ENCODE measurements around the gene LYSMD3.

The LYSMD3 gene

DNA sequence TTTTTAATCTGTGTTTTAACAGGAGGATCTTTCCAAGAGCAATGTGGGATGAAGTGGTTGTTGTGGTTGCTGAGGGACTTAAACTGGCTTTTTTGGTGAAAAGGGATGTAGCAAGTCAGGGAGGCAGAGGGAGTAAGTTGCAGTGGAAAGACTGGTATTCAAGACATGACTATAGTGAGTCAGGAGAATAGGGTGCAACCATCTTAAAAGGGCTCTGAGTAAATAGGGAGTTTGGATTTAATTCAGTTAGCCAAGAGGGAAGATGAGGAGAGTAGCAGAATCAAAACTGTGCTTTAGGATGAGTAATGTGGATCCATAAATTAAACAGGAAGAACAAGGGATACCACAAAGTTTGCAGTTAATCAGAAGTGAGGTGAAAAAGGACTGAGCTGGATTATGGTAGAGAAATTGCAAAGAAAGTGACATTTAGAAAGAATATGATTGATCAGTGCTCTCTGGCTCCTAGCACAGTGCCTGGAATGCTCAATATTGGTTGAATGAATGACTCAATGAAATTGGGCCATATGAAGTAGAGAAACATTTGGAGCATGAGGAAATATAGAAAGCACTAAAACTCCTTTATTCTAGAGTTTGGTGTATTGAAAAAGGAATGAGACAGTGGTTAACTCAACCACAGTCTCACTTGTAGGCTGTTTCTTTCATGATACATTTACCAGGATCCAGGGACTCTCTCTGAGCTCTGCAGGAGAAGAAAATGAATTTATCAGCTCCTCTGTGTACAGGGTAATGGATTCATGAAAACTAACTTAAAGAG lies 49.6 kb downstream of the LYSMD3 start:
- DNase-seq (ENCODE audit: low spot score) = no peak

GRCh38 chr5:90477621-90478215 lies 51.7 kb downstream of the LYSMD3 start:
- DNase-seq (ENCODE audit: low spot score) = no peak

GRCh38 chr5:90477073-90477472 lies 52.3 kb downstream of the LYSMD3 start:
- no peak for DNase-seq (ENCODE audit: low spot score)

- DNase-seq (ENCODE audit: low spot score) = no peak
Observed at GRCh38 chr5:90476391-90476790, 53.0 kb downstream of the LYSMD3 start.

GRCh38 chr5:90475436-90475980 lies 53.9 kb downstream of the LYSMD3 start:
- DNase-seq (ENCODE audit: low spot score) = no peak

DNA sequence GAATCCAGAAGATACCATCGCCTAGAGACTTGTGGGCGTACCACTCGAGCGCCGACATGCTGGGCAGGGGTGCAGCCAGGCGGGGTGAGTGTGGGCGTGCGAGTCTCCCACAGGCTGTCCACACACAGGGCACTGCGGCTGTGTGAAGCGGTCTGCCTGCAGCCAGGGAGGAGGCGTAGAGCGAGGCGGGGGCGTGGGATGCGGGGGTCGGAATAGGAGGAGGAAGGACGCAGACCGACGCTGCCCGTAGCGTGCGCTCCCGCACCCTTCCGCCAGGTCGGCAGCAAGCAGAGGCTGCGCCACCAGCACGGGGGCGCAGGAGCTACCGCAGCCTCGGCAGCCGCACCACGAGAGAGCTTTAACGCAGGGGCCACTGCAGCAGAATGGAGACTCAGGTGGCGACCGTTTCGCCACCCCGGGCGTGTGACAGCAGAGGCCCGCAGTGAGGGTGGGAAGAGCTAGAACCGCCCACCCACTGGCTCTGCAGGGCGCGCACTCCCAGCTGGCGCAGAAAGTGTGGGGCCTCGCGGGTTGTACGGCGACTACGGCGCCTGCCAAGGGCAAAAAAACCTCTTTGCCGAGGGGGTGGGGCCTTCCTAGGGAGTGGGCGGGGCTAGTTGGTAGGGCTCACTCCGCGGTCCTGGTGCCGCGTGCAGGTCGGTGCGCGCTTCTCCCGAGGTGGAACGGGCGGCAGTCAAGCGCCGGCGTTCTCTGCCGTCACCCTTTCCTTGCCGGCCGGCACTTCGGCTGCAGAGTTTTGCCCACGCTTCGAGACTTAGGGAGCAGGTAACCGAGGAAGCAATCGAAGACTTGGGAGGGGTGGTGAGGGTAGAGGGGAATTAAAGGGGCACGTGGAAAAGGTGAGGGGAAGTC lies 54.9 kb downstream of the LYSMD3 start, which contains the start of the genes MBLAC2 and POLR3G:
MBLAC2 (minus strand) TSS at position 537 of the 873 bp plus-strand sequence; CDS start at position 58, 479 bp downstream.
POLR3G (plus strand) TSS at position 630 of the 873 bp plus-strand sequence. CDS start 10,704 bp downstream, outside the sequence.
- peak; percentile 91 for DNase-seq (ENCODE audit: low spot score)

DNA sequence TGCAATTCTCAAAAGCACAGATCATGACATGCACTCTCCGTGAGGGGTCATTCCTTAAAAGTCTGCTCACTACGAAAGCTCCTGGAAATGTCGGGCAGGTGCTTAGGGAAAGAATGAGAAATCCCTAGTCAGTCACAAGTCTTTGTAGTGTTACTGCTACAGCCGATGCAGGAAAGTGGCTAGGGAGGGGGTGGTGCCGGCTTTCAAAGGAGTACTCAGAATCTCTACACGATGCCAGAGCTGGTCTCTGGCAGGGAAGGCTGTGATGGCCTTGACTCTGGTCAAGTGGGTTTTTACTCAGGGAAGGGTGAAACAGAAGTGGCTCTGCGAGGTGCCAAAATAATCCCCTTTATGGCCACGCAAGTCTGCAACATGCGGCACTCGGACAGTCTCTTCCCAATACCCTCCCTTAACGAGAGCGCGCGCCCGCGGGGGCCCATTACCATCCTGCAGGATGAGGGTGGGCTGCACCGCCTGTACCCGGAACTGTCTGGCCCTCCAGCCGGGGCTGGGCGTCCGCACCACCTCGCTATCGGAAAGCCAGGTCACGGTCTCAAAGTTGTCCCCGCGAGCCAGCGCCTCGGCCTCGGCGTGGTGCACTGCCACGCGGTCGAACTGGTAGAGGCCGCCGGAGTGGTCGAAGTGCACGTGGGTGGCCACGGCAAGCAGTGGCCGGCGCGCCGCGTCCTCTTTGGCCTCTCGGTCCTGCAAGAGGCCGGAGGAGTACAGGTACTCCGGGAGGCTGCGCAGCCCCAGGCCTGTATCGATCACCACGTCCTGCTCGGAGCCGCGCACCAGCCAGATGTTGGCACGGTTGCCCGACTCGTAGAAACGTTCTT lies 55.8 kb downstream of the LYSMD3 start:
- peak; percentile 34 for DNase-seq (ENCODE audit: low spot score)

GRCh38 chr5:90472783-90473395 lies 56.5 kb downstream of the LYSMD3 start:
- DNase-seq (ENCODE audit: low spot score) = no peak
